H9 (cell line): Measurements from ENCODE around the gene TNK2. TPM values are rescaled to one million over a fixed set of nuclear protein-coding genes. Genes with fewer than 3 reads are reported as not detected.
"Not testable (repeated sequence)": the region's sequence is repeated elsewhere in the genome, so short reads cannot be mapped to it uniquely, and the experiment has no call there.

Experiments used
- DNase-seq: peaks from one replicate; pipeline ENCODE4 v3.0.0-alpha.2; 2017
- H2AFZ ChIP-seq: one replicate; pipeline ENCODE4 v1.6.1; 2013; ENCODE audit warnings: mild to moderate bottlenecking, low read length, control low read depth, moderate library complexity
- H2AK5ac ChIP-seq: 2 replicates; pipeline ENCODE4 v1.6.1; 2013; ENCODE audit warnings: low read length, control low read depth, mixed read lengths; ENCODE audit not compliant: insufficient read length
- H2BK120ac ChIP-seq: one replicate; pipeline ENCODE4 v1.6.1; 2013; ENCODE audit warnings: low read depth, mild to moderate bottlenecking, low read length, control low read depth, inconsistent platforms; ENCODE audit not compliant: poor library complexity, severe bottlenecking
- H2BK12ac ChIP-seq: 2 replicates; pipeline ENCODE4 v1.6.1; 2013; ENCODE audit warnings: low read length, control low read depth, mixed read lengths, low read depth; ENCODE audit not compliant: insufficient read length
- H2BK15ac ChIP-seq: 2 replicates; pipeline ENCODE4 v1.6.1; 2013; ENCODE audit warnings: low read depth, low read length, control low read depth
- H2BK20ac ChIP-seq: one replicate; pipeline ENCODE4 v1.6.1; 2013; ENCODE audit warnings: low read depth, mild to moderate bottlenecking, low read length, control low read depth, inconsistent platforms; ENCODE audit not compliant: poor library complexity, severe bottlenecking
- H2BK5ac ChIP-seq: 2 replicates; pipeline ENCODE4 v1.6.1; 2013; ENCODE audit warnings: low read length, control low read depth, mixed read lengths; ENCODE audit not compliant: insufficient read length
- H3K14ac ChIP-seq: 2 replicates; pipeline ENCODE4 v1.6.1; 2013; ENCODE audit warnings: low read length, control low read depth; ENCODE audit not compliant: insufficient read depth
- H3K18ac ChIP-seq: 2 replicates; pipeline ENCODE4 v1.6.1; 2013; ENCODE audit warnings: low read depth, mild to moderate bottlenecking, mixed read lengths, low read length, control low read depth; ENCODE audit not compliant: insufficient read length
- H3K23ac ChIP-seq: 2 replicates; pipeline ENCODE4 v1.6.1; 2013; ENCODE audit warnings: low read length, control low read depth, mixed read lengths, low read depth; ENCODE audit not compliant: insufficient read length
- H3K23me2 ChIP-seq: 2 replicates; pipeline ENCODE4 v1.6.1; 2013; ENCODE audit warnings: low read depth, mild to moderate bottlenecking, mixed read lengths, low read length, control low read depth; ENCODE audit not compliant: insufficient read length, poor library complexity, severe bottlenecking
- H3K27ac ChIP-seq: 2 replicates; pipeline ENCODE4 v1.5.1; 2013; ENCODE audit warnings: low read length, control low read depth, mixed read lengths, low read depth; ENCODE audit not compliant: insufficient read length
- H3K27me3 ChIP-seq: 2 replicates; pipeline ENCODE4 v1.6.1; 2013; ENCODE audit warnings: low read length, control low read depth, inconsistent platforms; ENCODE audit not compliant: insufficient read depth
- H3K4ac ChIP-seq: 2 replicates; pipeline ENCODE4 v1.6.1; 2013; ENCODE audit warnings: low read depth, mild to moderate bottlenecking, control low read depth, inconsistent platforms, low read length, moderate library complexity
- H3K4me1 ChIP-seq: 2 replicates; pipeline ENCODE4 v1.6.1; 2013; ENCODE audit warnings: low read length, control low read depth, inconsistent platforms; ENCODE audit not compliant: insufficient read depth
- H3K4me2 ChIP-seq: 2 replicates; pipeline ENCODE4 v1.6.1; 2013; ENCODE audit warnings: low read length, control low read depth, mixed read lengths; ENCODE audit not compliant: insufficient read length, insufficient read depth
- H3K56ac ChIP-seq: 2 replicates; pipeline ENCODE4 v1.6.1; 2013; ENCODE audit warnings: low read depth, mild to moderate bottlenecking, mixed read lengths, low read length, control low read depth; ENCODE audit not compliant: insufficient read length
- H3K79me1 ChIP-seq: 2 replicates; pipeline ENCODE4 v1.6.1; 2013; ENCODE audit warnings: low read depth, mild to moderate bottlenecking, moderate library complexity, low read length, control low read depth, inconsistent platforms; ENCODE audit not compliant: insufficient read depth, poor library complexity, severe bottlenecking
- H3K79me2 ChIP-seq: 2 replicates; pipeline ENCODE4 v1.6.1; 2013; ENCODE audit warnings: low read length, control low read depth, inconsistent platforms; ENCODE audit not compliant: insufficient read depth
- H3K9ac ChIP-seq: 2 replicates; pipeline ENCODE4 v1.6.1; 2013; ENCODE audit warnings: low read length, control low read depth, mixed read lengths; ENCODE audit not compliant: insufficient read length; ENCODE audit errors: extremely low read depth
- H3K9me3 ChIP-seq: one replicate; pipeline ENCODE4 v1.6.1; 2013; ENCODE audit warnings: low read depth, low read length, inconsistent platforms; ENCODE audit not compliant: control insufficient read depth
- H3T11ph ChIP-seq: one replicate; pipeline ENCODE4 v1.6.1; 2013; ENCODE audit warnings: mild to moderate bottlenecking, low read length, control low read depth, inconsistent platforms
- H4K20me1 ChIP-seq: one replicate; pipeline ENCODE4 v1.6.1; 2013; ENCODE audit not compliant: control insufficient read depth, insufficient read length, insufficient read depth
- H4K5ac ChIP-seq: 2 replicates; pipeline ENCODE4 v1.6.1; 2013; ENCODE audit warnings: low read depth, mild to moderate bottlenecking, mixed read lengths, low read length, control low read depth; ENCODE audit not compliant: insufficient read length
- H4K8ac ChIP-seq: replicated peaks from 2 replicates; pipeline ENCODE4 v1.6.1; 2013; ENCODE audit warnings: low read length, control low read depth, mixed read lengths, low read depth; ENCODE audit not compliant: insufficient read length
- H4K91ac ChIP-seq: 2 replicates; pipeline ENCODE4 v1.6.1; 2013; ENCODE audit warnings: low read depth, mild to moderate bottlenecking, moderate library complexity, mixed read lengths, low read length, control low read depth; ENCODE audit not compliant: insufficient read length
- H3K27ac Mint-ChIP-seq, 3 experiments: 2 replicates in 2 of 3; 3 replicates in 1 of 3; pipeline ENCODE4 v1.8.0; 2020 to 2021; ENCODE audit warnings: mixed read lengths in 3 of 3, mild to moderate bottlenecking in 1 of 3, moderate library complexity in 1 of 3
- H3K27me3 Mint-ChIP-seq: 2 replicates; pipeline ENCODE4 v1.8.0; 2021; ENCODE audit warnings: low read depth, mild to moderate bottlenecking, moderate library complexity, mixed read lengths
- H3K36me3 Mint-ChIP-seq, 3 experiments: 2 replicates in 2 of 3; 3 replicates in 1 of 3; pipeline ENCODE4 v1.8.0; 2020 to 2021; ENCODE audit warnings: low read depth in 3 of 3, mixed read lengths in 3 of 3; ENCODE audit not compliant: insufficient read depth in 1 of 3
- H3K4me1 Mint-ChIP-seq, 2 experiments: 2 replicates each; pipeline ENCODE4 v1.8.0; 2020; ENCODE audit warnings: mixed read lengths in 2 of 2
- H3K4me3 Mint-ChIP-seq, 2 experiments: 2 replicates in 1 of 2; 3 replicates in 1 of 2; pipeline ENCODE4 v1.8.0; 2020 to 2021; ENCODE audit warnings: mild to moderate bottlenecking in 2 of 2, mixed read lengths in 2 of 2, moderate library complexity in 1 of 2
- H3K9me3 Mint-ChIP-seq, 2 experiments: 2 replicates in 1 of 2; 3 replicates in 1 of 2; pipeline ENCODE4 v1.8.0; 2020; ENCODE audit warnings: mild to moderate bottlenecking in 2 of 2, mixed read lengths in 2 of 2, moderate library complexity in 1 of 2
- WGBS: extraction: QIAGEN DNeasy Blood & Tissue Kit; methylation state at CpG from one replicate; pipeline ENCODE4 v1.1.7; 2013; ENCODE audit warnings: missing lambda C conversion rate, low lambda C conversion rate, mixed read lengths; ENCODE audit not compliant: insufficient read length; ENCODE audit errors: extremely low coverage; 5-methylcytosine and 5-hydroxymethylcytosine counted together
- total RNA-seq: library from RNA; stranded (reverse); gene quantifications from 2 replicates; pipeline ENCODE4 v1.2.1, GENCODE V29; 2021

TNK2 gene
- total RNA-seq, 1 experiment from 2014 or later = 34.5 TPM

DNA sequence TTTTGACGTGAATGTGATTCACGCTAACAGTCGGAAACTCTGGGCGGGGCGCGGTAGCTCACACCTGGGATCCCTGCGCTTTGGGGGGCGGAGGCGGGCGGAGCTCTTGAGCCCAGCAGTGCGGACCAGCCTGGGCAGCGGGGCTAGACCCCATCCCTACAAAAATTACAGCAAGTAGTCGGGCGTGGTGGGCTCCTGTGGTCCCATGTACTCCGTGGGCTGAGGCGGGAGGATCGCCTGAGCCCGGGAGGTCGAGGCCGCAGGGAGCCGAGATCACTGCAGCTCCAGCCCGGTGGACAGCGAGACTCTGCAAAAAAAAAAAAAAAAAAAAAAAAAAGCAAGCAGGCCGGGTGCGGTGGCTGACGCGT is 46.4 kb upstream of the TNK2 start:
- not testable (repeated sequence) for H3K4me1 ChIP-seq, DNase-seq, H4K20me1 ChIP-seq, H2BK5ac ChIP-seq, H2AFZ ChIP-seq, H4K91ac ChIP-seq, H3K9me3 Mint-ChIP-seq, H2BK120ac ChIP-seq, H4K5ac ChIP-seq, H3K79me1 ChIP-seq, H3K4me1 Mint-ChIP-seq, H3K4me2 ChIP-seq, H3T11ph ChIP-seq, H2BK20ac ChIP-seq, H2AK5ac ChIP-seq, H3K23ac ChIP-seq, H3K27ac ChIP-seq, H3K27me3 ChIP-seq, H3K9me3 ChIP-seq, H3K56ac ChIP-seq, H2BK15ac ChIP-seq, H3K14ac ChIP-seq, H4K8ac ChIP-seq, H3K23me2 ChIP-seq, H2BK12ac ChIP-seq, H3K18ac ChIP-seq, H3K79me2 ChIP-seq, H3K4ac ChIP-seq, H3K9ac ChIP-seq
- Mint-ChIP-seq H3K4me3 (peak overlapping the region; percentile 83 to 88), H3K27ac (peak overlapping the region in 1 of 3 experiments; percentile 92; a peak in 2 of 7 replicates), H3K36me3 (peaks cover 5 to 14% (median 11%) of the 10 kb centered on the region in 3 experiments; a peak in 6 of 7 replicates), H3K27me3 (peaks cover 10% of the 10 kb centered on the region)
- no CpG with 5 or more reads among the region's 27 CpGs for WGBS

GRCh38 chr3:195954052-195954751 is 45.9 kb upstream of the TNK2 start:
- H3K23ac ChIP-seq, H2BK15ac ChIP-seq, H3K79me1 ChIP-seq, H3K27me3 ChIP-seq, H3K9me3 Mint-ChIP-seq, H3K14ac ChIP-seq, H3K56ac ChIP-seq, H2AK5ac ChIP-seq, H3K4me2 ChIP-seq, H4K5ac ChIP-seq, H2BK12ac ChIP-seq, H3K18ac ChIP-seq, H2BK20ac ChIP-seq, H3K27ac ChIP-seq, H2AFZ ChIP-seq, H4K20me1 ChIP-seq, H4K8ac ChIP-seq, H3K9ac ChIP-seq, H3K79me2 ChIP-seq, H3K4me1 ChIP-seq, H2BK5ac ChIP-seq, H3K9me3 ChIP-seq, H2BK120ac ChIP-seq, H3T11ph ChIP-seq, H4K91ac ChIP-seq, H3K23me2 ChIP-seq, H3K4me1 Mint-ChIP-seq, H3K4ac ChIP-seq: not testable (repeated sequence)
- Mint-ChIP-seq H3K36me3 (peaks cover 4 to 11% (median 9%) of the 10 kb centered on the region in 3 experiments; a peak in 6 of 7 replicates), H3K4me3 (peak overlapping the region; percentile 83 to 88), H3K27ac (peak overlapping the region in 1 of 3 experiments; percentile 92; a peak in 2 of 7 replicates), H3K27me3 (peaks cover 10% of the 10 kb centered on the region)
- peak; percentile 84 for DNase-seq
- WGBS = no CpG with 5 or more reads among the region's 84 CpGs
